Measurements from ENCODE around the gene NMS.

NMS gene

DNA sequence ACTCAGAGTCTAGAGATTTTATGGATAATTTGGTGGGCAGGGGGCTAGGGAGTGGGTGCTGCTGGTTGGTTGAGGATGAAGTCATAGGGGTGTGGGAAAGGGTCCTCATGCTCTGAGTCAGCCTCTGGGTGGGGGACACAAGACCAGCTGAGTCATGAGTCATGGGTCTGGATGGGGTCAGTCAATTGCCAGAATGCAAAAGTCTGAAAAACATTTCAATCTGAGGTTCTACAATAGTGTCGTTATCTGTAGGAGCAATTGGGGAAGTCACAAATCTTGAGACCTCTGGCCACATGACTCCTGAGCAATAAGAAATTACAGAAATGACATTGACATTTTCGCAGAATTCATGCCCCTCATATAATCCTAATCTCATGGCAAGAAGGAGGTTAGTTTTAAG is 15.1 kb downstream of the NMS start:
- DNase-seq (ENCODE audit: low spot score), result no peak

- DNase-seq (ENCODE audit: low spot score), result no peak
These were observed 24.4 kb downstream of the NMS start for GRCh38 chr2:100494712-100495111.

GRCh38 chr2:100502782-100503181 is 32.5 kb downstream of the NMS start:
- no peak for DNase-seq (ENCODE audit: low spot score)

GRCh38 chr2:100504542-100504941 is 34.3 kb downstream of the NMS start:
- DNase-seq (ENCODE audit: low spot score), result no peak

DNA sequence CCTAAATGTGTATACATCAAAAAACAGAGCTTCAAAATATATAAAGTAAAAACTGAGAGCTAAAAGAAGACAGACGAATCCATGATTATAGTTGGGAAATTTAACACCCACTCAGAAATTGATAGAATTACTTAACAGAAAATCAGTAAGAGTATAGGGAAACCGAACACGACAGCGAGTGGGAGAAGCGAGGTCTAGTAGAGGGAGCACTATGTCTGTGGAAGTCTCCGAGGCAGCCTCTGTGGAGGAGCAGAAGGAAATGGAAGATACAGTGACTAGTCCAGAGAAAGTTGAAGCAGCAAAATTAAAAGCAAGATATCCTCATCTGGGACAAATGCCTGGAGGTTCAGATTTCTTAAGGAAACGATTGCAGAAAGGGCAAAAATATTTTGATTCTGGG is 38.8 kb downstream of the NMS start:
- no peak for DNase-seq (ENCODE audit: low spot score)

DNA sequence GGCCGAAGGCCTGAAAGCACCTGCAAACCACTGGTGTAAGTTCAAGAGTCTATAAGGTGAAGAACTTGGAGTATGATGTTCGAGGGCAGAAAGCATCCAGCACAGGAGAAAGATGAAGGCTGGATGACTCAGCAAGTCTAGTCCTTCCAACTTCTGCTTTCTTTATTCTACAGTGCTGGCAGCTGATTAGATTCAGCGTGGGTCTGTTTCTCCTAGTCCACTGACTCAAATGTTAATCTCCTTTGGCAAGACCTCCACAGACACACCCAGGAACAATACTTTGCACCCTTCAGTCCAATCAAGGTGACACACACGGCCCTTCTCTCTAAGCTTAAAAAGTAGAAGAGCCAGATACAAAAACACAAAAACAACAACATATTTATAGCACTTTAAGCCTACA is 43.4 kb downstream of the NMS start:
- no peak for DNase-seq (ENCODE audit: low spot score)

DNA sequence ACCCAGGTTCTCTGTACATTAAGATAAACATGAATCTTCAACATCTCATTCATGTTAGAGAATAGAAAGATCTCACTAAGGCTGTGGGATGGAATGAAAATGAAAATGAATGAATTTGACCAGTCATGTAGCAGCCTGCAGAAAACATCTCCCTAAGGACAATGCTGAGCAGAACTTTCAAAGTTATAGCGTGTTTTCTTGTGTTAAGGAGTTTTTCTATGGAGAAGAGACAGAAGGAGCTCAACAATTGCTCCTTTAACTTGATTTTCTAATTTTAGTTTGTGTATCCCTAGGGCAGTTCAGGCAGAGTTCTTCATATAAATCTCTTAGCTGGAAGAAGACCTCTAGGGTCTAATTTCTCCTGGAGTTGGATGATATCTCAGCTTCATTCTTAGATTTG is 47.3 kb downstream of the NMS start:
- DNase-seq (ENCODE audit: low spot score), result no peak

DNA sequence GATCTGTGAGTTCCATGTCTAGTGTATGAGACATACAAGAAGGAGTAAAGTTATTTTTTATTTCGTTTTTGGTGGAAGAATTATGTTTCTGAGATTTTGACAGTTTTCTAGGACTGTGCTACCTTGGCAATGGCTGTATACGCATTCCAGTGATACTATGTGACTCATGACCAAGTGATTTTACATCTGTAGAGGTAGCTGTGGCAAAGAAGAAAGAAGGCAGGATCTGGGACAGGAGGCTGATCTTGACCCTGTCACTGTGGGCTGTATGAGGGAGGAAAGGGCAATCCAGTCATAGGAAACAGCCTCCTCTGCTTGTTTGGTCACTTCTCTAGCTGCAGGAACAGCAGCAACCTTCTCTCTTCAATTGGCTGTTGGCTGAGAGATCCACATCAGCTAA is 48.5 kb downstream of the NMS start:
- no peak for DNase-seq (ENCODE audit: low spot score)

DNA sequence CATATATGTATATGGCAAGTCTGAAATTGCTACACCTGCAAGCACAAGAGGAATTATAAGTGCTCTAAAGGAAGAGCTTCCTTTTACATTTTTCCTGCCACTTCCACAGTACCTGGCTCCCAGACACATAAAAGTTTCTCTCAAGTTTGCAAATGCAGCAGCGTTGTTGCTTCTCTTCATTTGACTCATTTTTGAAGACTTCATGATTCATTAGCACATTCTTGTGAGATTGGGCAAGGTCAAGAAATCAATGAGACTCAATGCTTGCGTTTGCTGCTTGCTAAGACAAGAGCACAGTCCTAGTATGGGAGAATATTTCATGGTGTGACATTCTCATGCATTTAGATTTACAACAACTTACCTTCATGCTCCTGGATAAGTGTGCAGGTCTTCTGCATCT is 49.9 kb downstream of the NMS start:
- no peak for DNase-seq (ENCODE audit: low spot score)

- DNase-seq (ENCODE audit: low spot score), result no peak
These were observed 52.1 kb downstream of the NMS start for GRCh38 chr2:100522430-100522829.

DNA sequence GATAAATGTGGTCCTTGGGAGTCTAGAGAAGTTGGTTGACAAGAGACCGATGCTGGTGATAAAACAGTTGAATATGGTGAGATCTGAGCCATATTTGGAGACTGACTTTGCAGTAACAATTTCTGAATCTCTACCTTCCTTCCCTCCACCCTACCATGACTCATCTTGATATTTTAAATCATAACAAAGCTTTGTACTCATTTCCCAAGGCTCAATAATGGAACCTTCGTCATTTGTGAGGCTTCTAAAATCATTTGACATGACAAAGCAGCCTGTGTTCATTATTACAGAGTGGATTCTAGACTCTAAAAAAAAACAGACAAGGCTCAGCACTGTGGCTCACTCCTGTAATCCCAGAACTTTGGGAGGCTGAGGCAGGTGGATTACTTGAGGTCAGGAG is 54.0 kb downstream of the NMS start:
- no peak for DNase-seq (ENCODE audit: low spot score)

- DNase-seq (ENCODE audit: low spot score), result no peak
These were observed 56.6 kb downstream of the NMS start for GRCh38 chr2:100526868-100527267.

- no peak for DNase-seq (ENCODE audit: low spot score)
These were observed 57.2 kb downstream of the NMS start for GRCh38 chr2:100527440-100528015.

DNA sequence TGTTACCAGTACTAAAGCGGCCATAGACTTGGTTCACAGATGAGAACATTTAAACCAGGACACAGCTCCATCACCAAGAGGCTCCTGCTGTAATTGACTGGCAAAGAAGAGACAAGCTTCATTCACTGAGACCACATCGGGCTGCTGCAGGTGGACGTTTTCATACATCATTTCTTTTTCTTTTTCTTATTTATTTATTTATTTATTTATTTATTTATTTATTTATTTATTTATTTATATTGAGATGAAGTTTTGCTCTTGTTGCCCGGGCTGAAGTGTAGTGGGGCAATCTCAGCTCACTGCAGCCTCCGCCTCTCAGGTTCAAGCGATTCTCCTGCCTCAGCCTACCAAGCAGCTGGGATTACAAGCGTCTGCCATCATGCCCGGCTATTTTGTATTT is 58.9 kb downstream of the NMS start:
- DNase-seq (ENCODE audit: low spot score), result no peak

DNA sequence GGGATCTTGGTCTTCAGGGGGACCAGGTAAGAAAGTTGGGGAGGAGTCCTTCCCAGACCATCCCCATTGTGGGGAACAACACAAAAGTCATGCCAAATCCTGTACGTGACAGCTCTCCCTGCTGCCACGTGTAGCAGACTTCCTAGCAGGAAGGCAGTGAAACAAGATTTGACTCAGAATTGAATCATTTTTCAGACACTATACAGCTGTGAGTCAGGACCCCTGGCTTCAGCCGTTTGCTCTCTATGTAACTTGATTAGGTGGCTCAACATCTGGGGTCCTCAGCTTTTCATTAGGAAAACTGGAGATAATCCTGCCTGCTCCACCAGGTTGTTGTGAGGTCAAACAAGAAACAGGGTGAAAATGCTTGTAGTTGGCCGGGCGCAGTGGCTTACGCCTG is 59.6 kb downstream of the NMS start:
- no peak for DNase-seq (ENCODE audit: low spot score)

Measured in hepatic stellate cell (primary cell).